Breast epithelium (tissue), 3 donors: ENCODE results near the gene GLIS2.

Experiments used
- POLR2A ChIP-seq: fragments of 450-650 bp; IDR thresholded peaks from one replicate; pipeline ENCODE4 v1.6.1; 2016; ENCODE audit warnings: antibody characterized with exemption, mild to moderate bottlenecking, moderate library complexity
- POLR2AphosphoS5 ChIP-seq, 3 donors: sonication (generic); formaldehyde crosslinking; IDR thresholded peaks; one replicate each; pipeline ENCODE4 v1.6.1; 2017; ENCODE audit warnings: antibody characterized with exemption in 3 of 3
- TF ChIP-seq, protein P1 (sequence below), 3 donors: fragments of 450-650 bp; IDR thresholded peaks; one replicate each; pipeline ENCODE4 v1.5.1; 2016 to 2017; ENCODE audit warnings: antibody characterized with exemption in 3 of 3, mild to moderate bottlenecking in 3 of 3, moderate library complexity in 3 of 3

DNA sequence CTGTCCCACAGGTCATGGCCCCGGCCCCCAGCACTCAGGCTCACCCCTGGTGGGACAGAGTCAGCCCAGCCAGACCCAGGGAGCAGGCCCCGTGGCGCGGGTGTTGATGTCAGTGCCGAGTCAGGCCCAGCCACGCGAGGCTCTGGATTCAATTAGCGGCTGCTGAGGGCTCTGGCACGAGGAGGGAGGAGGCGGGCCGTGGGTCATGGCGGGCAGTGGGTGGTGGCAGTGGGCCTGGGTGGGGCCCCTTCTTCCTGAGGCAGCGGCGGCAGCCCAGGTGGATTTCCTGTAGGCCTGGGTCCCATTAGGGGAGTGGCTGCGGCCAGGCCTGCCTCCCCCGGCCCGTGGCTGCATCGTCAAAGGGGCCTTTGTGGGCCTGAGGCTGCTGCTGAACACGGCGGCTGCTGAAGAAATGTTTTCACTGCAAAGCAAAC lies 68.7 kb downstream of the GLIS2 start:
- TF ChIP-seq, protein P1, sequence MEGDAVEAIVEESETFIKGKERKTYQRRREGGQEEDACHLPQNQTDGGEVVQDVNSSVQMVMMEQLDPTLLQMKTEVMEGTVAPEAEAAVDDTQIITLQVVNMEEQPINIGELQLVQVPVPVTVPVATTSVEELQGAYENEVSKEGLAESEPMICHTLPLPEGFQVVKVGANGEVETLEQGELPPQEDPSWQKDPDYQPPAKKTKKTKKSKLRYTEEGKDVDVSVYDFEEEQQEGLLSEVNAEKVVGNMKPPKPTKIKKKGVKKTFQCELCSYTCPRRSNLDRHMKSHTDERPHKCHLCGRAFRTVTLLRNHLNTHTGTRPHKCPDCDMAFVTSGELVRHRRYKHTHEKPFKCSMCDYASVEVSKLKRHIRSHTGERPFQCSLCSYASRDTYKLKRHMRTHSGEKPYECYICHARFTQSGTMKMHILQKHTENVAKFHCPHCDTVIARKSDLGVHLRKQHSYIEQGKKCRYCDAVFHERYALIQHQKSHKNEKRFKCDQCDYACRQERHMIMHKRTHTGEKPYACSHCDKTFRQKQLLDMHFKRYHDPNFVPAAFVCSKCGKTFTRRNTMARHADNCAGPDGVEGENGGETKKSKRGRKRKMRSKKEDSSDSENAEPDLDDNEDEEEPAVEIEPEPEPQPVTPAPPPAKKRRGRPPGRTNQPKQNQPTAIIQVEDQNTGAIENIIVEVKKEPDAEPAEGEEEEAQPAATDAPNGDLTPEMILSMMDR (IDR thresholded peaks at IDR 0.05), result no peak
- TF ChIP-seq POLR2A (no peak), POLR2AphosphoS5 (IDR thresholded peaks at IDR 0.05) (peak in 1 of 3 donors; percentile 20)
